DOHH2 (cell line): ENCODE measurements around the gene BTLA.
"Not testable (repeated sequence)": the region's sequence is repeated elsewhere in the genome, so short reads cannot be mapped to it uniquely, and the experiment has no call there.

Experiments
- H3F3A ChIP-seq: fragments of 200-600 bp; sonication (generic), shearing (Covaris generic); 2 replicates; pipeline ENCODE4 v1.6.0; 2016; ENCODE audit warnings: antibody characterized with exemption, mild to moderate bottlenecking; ENCODE audit not compliant: control insufficient read depth, insufficient read depth
- H3K27ac ChIP-seq: fragments of 200-600 bp; sonication (generic); 2 replicates; pipeline ENCODE4 v1.5.1; 2014; ENCODE audit warnings: low read depth, mild to moderate bottlenecking, low read length, moderate library complexity
- H3K27me3 ChIP-seq: fragments of 200-600 bp; sonication (generic); 2 replicates; pipeline ENCODE4 v1.6.1; 2014; ENCODE audit warnings: mild to moderate bottlenecking, low read length, mixed read lengths; ENCODE audit not compliant: control insufficient read depth
- H3K36me3 ChIP-seq: fragments of 200-600 bp; sonication (generic); 2 replicates; pipeline ENCODE4 v1.6.1; 2014; ENCODE audit warnings: mild to moderate bottlenecking, low read length, moderate library complexity, mixed read lengths; ENCODE audit not compliant: control insufficient read depth
- H3K4me1 ChIP-seq: fragments of 200-600 bp; sonication (generic); 2 replicates; pipeline ENCODE4 v1.6.1; 2014; ENCODE audit warnings: mild to moderate bottlenecking, low read length, mixed read lengths; ENCODE audit not compliant: control insufficient read depth
- H3K4me2 ChIP-seq: fragments of 200-600 bp; sonication (generic); 2 replicates; pipeline ENCODE4 v1.6.0; 2014; ENCODE audit warnings: mild to moderate bottlenecking, low read length, moderate library complexity
- H3K4me3 ChIP-seq: fragments of 200-600 bp; sonication (generic); 2 replicates; pipeline ENCODE4 v1.5.1; 2014; ENCODE audit warnings: mild to moderate bottlenecking, low read length, mixed read lengths
- H3K79me2 ChIP-seq: fragments of 200-600 bp; sonication (generic); 2 replicates; pipeline ENCODE4 v1.6.1; 2014; ENCODE audit warnings: mild to moderate bottlenecking, low read length, mixed read lengths; ENCODE audit not compliant: control insufficient read depth
- H3K9me2 ChIP-seq: fragments of 200-600 bp; sonication (generic); replicated peaks from 2 replicates; pipeline ENCODE4 v1.6.1; 2014; ENCODE audit warnings: mild to moderate bottlenecking, low read length, mixed read lengths; ENCODE audit not compliant: control insufficient read depth
- H3K9me3 ChIP-seq: fragments of 200-600 bp; sonication (generic); 2 replicates; pipeline ENCODE4 v1.6.1; 2014; ENCODE audit warnings: antibody characterized with exemption, low read length, mixed read lengths; ENCODE audit not compliant: control insufficient read depth, insufficient read depth
- H4K20me1 ChIP-seq: fragments of 200-600 bp; sonication (generic); 2 replicates; pipeline ENCODE4 v1.6.0; 2014; ENCODE audit warnings: low read depth, mild to moderate bottlenecking, antibody characterized with exemption, low read length, moderate library complexity; ENCODE audit not compliant: control insufficient read depth, insufficient read depth
- EZH2phosphoT487 ChIP-seq: fragments of 200-600 bp; sonication (generic); IDR thresholded peaks from 2 replicates; pipeline ENCODE4 v1.6.1; 2017; ENCODE audit warnings: borderline replicate concordance, mild to moderate bottlenecking, antibody characterized with exemption, low read length, moderate library complexity, mixed read lengths
- TF ChIP-seq, protein P1 (sequence below): fragments of 200-600 bp; sonication (generic); IDR thresholded peaks from one replicate; pipeline ENCODE4 v1.5.1; 2014; ENCODE audit warnings: antibody characterized with exemption, mild to moderate bottlenecking, low read depth, low read length; ENCODE audit not compliant: poor library complexity, severe bottlenecking

Gene BTLA

DNA sequence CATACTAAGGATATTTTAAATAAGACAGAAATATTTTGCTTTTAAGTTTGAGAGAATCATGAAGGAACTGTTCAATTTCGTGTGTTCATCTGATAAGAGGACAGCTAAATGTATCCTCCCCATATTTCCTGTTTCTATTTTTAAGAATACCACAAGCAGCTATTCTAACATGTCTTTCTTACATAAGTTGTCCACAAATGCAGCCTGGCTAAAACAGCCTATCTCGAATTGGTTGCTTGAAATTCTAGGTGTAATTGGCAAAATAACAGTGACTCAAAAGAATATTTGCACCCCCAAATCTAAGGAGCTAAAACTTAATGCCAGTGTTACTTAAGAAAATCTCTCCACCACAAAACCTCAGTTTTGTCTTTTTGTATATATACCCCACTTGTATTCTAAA lies 35.0 kb downstream of the BTLA start:
- Histone ChIP-seq H3K27ac (peak overlapping the region; percentile 53), H3K9me3 (no peaks in the 10 kb centered on the region), H3F3A (no peaks in the 10 kb centered on the region), H3K4me1 (peaks cover 60% of the 10 kb centered on the region), H3K36me3 (no peaks in the 10 kb centered on the region; the same call in 1 of the 2 replicates), H3K79me2 (no peaks in the 10 kb centered on the region), H3K4me2 (peak overlapping the region; percentile 83), H3K9me2 (no peaks in the 10 kb centered on the region), H3K27me3 (no peaks in the 10 kb centered on the region), H4K20me1 (no peaks in the 10 kb centered on the region), H3K4me3 (peak overlapping the region; percentile 63)
- TF ChIP-seq EZH2phosphoT487: no peak
- TF ChIP-seq, protein P1, sequence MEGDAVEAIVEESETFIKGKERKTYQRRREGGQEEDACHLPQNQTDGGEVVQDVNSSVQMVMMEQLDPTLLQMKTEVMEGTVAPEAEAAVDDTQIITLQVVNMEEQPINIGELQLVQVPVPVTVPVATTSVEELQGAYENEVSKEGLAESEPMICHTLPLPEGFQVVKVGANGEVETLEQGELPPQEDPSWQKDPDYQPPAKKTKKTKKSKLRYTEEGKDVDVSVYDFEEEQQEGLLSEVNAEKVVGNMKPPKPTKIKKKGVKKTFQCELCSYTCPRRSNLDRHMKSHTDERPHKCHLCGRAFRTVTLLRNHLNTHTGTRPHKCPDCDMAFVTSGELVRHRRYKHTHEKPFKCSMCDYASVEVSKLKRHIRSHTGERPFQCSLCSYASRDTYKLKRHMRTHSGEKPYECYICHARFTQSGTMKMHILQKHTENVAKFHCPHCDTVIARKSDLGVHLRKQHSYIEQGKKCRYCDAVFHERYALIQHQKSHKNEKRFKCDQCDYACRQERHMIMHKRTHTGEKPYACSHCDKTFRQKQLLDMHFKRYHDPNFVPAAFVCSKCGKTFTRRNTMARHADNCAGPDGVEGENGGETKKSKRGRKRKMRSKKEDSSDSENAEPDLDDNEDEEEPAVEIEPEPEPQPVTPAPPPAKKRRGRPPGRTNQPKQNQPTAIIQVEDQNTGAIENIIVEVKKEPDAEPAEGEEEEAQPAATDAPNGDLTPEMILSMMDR: no peak

DNA sequence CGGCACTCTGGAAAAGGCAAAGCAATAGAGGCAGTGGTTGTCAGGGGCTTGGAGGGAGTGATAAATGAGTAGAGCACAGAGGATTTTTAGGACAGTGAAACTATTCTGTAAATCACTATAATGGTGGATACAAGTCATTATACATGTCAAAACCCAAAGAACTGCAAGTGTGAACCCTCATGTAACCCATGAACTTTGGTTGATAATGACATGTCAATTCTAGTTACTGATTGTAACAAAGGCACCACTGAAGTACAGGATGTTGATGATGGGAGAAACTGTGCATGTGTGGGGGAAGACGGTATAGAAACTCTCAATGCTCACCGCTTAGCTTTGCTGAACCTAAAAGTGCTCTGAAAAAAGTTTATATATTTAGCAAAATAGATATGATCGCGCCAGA lies 36.0 kb downstream of the BTLA start:
- H3K9me2 ChIP-seq: no peaks in the 10 kb centered on the region
- peaks cover 60% of the 10 kb centered on the region for H3K4me1 ChIP-seq
- no peaks in the 10 kb centered on the region for H4K20me1 ChIP-seq
- H3F3A ChIP-seq: no peaks in the 10 kb centered on the region
- H3K79me2 ChIP-seq: no peaks in the 10 kb centered on the region
- H3K4me2 ChIP-seq: peak overlapping the region; percentile 83
- TF ChIP-seq EZH2phosphoT487: no peak
- TF ChIP-seq, protein P1: no peak
- H3K27ac ChIP-seq: peak overlapping the region; percentile 53
- no peaks in the 10 kb centered on the region for H3K9me3 ChIP-seq
- no peaks in the 10 kb centered on the region; the same call in 1 of the 2 replicates for H3K36me3 ChIP-seq
- no peaks in the 10 kb centered on the region for H3K27me3 ChIP-seq
- peak overlapping the region; percentile 63 for H3K4me3 ChIP-seq

DNA sequence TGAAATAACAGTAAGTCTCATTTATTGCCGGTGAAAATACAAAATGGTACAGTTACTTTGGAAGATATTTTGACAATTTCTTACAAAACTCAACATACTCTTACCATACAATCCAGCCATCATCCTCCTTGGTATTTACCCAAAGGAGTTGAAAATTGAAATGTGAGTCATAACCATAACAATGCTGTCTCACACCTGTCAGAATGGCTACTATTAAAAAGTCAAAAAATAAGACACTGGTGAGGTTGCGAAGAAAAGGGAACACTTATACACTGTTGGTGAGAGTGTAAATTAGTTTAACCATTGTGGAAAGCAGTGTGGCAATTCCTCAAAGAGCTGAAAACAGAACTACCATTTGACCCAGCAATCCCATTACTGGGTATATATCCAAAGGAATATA lies 37.5 kb downstream of the BTLA start:
- H3K9me3 ChIP-seq, H3K27ac ChIP-seq, H3K27me3 ChIP-seq, H3F3A ChIP-seq, H3K4me2 ChIP-seq, H3K4me3 ChIP-seq, H4K20me1 ChIP-seq, H3K79me2 ChIP-seq, H3K9me2 ChIP-seq, H3K36me3 ChIP-seq: not testable (repeated sequence)
- peaks cover 60% of the 10 kb centered on the region for H3K4me1 ChIP-seq

DNA sequence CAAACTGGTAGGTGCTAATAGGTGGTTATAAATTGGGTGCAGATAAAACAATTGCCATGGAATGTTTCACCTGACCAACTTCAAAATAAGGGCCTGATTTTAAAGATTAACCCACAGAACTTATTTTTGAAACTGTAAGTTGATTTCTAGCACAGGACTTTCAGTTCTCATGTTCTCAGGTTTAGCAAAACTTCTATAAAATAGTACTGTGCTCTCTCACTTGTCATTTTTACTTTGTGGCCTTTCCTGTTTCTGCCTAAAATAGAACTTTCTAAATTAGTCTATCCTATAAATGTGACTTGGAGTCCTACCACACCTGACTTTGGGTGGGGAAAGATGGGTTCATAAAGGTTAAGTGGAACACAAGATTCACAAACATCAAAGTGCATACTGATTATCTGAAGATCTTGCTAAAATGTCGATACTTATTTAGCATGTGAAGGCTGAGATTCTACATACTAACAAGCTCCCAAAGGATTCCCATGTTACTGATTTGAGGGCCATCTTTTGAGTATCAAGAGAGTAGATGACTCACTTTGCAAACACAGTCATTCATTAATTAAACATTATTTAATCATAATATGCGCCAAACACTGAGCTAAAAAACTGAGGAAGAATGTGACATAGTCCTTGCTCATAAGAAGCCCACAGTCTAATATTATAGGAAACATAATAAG lies 38.6 kb downstream of the BTLA start:
- no peaks in the 10 kb centered on the region; the same call in 1 of the 2 replicates for H3K36me3 ChIP-seq
- peak overlapping the region; percentile 43 for H3K27ac ChIP-seq
- peak overlapping the region; percentile 38 for H3K4me3 ChIP-seq
- H3K4me2 ChIP-seq: peak overlapping the region; percentile 57
- peaks cover 53% of the 10 kb centered on the region for H3K4me1 ChIP-seq
- H3K9me2 ChIP-seq: no peaks in the 10 kb centered on the region
- no peaks in the 10 kb centered on the region for H4K20me1 ChIP-seq
- no peaks in the 10 kb centered on the region for H3K79me2 ChIP-seq
- H3K9me3 ChIP-seq: no peaks in the 10 kb centered on the region
- TF ChIP-seq, protein P1: no peak
- no peak for TF ChIP-seq EZH2phosphoT487
- H3K27me3 ChIP-seq: no peaks in the 10 kb centered on the region
- H3F3A ChIP-seq: no peaks in the 10 kb centered on the region
